DMS 273 treated with DMSO at 0.1 percent for 48 hours (cell line): Measurements from ENCODE around the gene CNR1.
"Not testable (repeated sequence)": the region's sequence is repeated elsewhere in the genome, so short reads cannot be mapped to it uniquely, and the experiment has no call there.

Source experiments
- DNase-seq: peaks from one replicate; lab custom pipeline; 2025; lab: John Stamatoyannopoulos, UW

The CNR1 gene

GRCh38 chr6:88165844-88166492, at the start of gene CNR1:
TSS of gene CNR1 (minus strand) at chr6:88166347. CDS start at chr6:88145274, 21,073 bp downstream.
- no peak for DNase-seq

DNA sequence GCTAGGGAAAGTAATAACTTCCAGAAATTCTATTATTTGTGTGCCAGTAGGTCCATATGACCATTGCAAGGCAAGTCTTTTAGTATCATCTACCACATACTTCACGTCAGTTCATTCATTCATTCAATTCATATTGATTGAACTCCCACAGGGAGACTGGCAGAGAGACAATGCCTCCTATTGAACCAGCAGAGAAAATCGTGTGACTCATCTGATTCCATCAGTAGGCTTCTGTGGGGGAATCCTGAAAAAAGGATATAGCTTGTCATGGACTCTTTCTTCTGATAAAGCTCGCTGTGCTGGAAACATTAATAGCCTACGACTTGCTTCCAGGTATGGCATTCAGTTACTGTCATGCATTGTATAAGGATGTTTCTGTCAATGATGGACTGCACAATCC, 45.3 kb upstream of the CNR1 start:
- DNase-seq: no peak

- no peak for DNase-seq
Observed at GRCh38 chr6:88209301-88209700, 43.2 kb upstream of the CNR1 start.

- peak; percentile 50 for DNase-seq
Observed at GRCh38 chr6:88208726-88209125, 42.6 kb upstream of the CNR1 start.

DNA sequence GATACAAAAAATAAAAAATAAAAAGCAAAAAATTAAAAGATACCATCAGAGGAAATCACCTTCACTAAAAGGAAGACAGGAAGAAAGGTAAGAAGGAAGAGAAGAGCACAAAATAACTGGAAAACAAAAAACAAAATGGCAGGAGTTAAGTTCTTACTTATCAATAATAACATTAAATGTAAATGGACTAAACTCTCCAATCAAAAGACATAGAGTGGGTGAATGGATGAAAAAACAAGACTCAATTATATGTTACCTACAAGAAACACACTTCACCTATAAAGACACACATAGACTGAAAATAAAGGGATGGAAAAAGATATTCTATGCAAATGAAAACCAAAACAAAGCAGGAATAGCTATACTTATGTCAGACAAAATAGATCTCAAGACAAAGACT, 35.6 kb upstream of the CNR1 start:
- DNase-seq: not testable (repeated sequence)

DNA sequence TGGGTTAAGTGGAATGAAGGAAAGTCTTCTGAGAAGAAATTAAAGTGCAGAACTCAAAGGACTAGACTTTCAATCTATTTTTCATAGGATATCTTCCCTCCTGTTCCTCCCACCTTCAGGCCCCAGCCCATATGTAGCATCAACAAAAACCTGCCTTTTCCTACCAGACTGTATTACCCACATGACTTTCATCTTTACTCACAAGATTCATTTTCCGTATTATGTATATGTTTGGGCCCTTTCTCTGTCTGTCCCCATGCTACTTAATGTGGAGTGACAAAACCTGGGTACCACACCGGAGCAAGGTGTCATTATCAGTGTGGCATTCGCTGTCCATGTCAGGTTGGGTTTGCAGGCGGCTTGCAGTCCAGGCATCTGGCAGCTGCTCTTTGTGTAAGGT, 18.8 kb upstream of the CNR1 start:
- no peak for DNase-seq

DNA sequence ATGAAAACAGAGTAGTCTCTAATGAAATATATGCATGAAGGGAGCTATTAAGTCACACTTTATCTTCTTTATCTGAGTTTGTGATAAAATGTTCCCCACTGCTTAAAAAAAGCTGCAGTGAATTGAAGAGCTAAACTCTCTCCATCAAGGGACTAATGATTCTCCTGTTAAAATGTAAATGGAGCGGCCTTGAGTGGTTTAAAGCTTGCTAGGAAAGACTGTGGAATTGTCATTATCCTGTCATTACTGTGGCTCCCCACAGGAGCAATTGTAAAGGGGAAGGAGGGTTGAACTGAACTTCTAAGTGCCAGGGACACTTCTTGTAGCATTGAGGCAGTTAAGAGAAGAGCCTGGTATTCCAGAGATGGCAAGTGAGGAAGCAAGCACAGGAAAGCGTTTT, 17.3 kb upstream of the CNR1 start:
- DNase-seq: no peak

GRCh38 chr6:88179692-88180091, 13.5 kb upstream of the CNR1 start:
- no peak for DNase-seq

GRCh38 chr6:88177961-88178464, 11.9 kb upstream of the CNR1 start:
- no peak for DNase-seq

- DNase-seq: no peak
Observed at GRCh38 chr6:88174906-88175305, 8.8 kb upstream of the CNR1 start.

DNA sequence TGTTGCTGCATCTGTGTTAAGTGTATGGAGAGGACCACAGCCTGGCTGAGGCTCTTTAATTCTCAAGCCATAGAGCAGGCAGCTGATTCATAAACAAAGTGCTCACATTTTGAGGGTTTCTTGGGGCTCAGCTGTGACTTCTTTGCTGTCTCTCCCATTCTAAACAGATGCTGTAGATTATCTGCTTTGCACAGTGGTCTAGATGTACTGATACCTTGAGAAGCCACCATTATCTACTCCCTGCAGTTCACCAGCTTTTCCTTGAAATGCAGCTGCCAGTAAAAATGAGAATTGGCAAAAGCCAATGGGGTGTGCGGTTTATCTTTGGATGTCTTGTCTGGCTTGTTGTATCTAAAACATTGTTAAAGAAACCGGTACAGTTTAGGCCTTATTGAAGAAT, 5.2 kb upstream of the CNR1 start:
- DNase-seq: no peak

DNA sequence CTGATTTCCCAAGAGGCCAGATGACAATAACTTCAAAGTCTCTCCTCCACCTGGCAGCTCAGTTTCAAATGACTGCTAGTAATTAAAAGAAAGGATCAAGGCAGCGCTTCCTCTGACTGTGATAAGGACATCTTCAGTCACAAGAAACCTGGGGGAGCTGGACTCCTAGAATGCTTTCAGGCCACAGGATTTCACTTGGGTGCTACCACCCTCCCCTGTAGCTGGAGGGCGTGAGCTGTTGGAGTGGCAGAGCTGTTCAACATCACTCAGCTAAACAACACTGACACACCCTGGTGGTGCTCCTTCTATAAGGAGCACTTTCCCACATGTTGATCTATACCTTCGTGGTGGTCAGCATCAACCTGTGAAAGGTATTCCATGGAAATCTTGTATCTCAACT, 2.2 kb upstream of the CNR1 start:
- no peak for DNase-seq

- no peak for DNase-seq
Observed at GRCh38 chr6:88167352-88167937, 1.3 kb upstream of the CNR1 start.

DNA sequence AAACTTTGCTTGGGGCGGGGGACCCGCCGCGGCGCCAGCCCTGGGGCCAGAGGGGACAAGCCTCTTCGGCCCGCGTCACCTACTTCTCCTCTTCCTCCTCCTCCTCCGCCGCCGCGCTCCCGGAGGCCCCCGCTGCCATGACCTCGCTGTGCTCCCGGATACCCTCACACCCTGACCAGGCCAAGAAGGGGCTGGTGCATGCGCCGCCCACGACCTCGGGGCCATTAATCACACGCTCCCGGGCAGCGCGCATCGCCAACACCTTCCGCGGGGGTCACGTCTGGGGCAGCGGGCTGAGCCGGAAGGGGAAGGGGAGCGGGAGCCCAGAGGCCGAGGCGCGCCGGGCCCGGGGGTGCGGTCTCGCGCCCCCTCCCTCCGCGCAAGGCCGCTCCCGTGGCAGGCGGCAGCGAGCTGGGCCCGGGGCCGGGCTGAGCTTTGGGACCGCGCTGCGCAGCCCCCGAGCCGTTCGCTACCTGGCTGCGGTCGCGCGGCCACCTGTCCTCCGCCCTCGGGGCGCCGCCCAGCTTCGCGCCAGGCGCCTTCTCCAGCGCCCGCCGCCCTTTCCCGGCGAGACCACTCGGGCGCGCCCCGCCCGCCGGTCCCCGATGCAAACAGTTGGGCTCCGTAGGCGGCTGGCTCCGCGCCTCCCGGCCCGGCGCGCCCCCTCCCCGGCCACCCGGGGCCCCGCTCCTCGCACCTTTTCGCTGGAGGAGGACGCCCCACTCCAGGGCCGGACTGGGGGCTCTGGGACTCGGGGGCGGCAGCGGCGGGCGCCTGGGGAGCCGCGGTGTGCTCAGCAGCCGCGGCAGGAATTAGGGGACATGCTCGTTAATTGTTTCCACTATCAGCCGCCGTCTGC, 575 bp upstream of the CNR1 start:
- no peak for DNase-seq

DNA sequence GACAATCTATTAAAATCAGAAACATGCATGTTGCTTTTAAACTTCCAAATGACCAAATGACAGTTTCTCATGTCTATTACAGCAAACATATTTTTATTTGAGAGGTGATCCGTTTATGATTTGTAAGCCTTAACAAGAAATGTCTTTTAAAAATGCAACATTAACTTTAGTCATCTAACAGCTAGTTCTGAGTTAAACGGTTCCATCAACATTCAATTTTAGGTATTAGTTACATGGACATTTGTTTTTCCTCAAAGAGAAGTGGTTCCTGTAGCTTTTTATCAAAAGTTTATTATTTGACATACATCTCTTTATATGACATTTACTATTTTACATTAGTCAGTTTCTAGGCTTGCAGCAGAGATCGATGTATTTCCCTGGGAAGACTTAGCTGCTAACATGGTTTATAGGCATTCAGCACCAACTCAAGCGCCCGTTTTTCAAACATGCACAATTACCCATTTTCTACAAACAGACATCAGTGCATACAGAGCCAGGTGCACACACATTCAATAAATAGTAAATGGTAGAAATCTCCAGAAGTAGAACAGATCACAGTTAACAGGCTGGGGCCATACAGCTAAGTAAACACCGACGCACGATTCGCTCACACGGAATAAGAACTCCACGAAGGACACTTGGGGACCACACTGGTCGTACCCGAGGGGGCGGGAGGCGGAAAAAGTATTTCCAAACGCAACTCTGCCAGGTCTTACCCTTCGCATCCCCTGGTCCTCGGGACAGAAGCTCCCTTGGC, 882 bp downstream of the CNR1 start:
- no peak for DNase-seq

GRCh38 chr6:88164061-88164460, 2.1 kb downstream of the CNR1 start:
- no peak for DNase-seq

- DNase-seq: no peak
Observed at GRCh38 chr6:88163616-88164015, 2.5 kb downstream of the CNR1 start.

GRCh38 chr6:88161940-88162339, 4.2 kb downstream of the CNR1 start:
- no peak for DNase-seq

- DNase-seq: no peak
Observed at GRCh38 chr6:88157106-88157505, 9.0 kb downstream of the CNR1 start.

DNA sequence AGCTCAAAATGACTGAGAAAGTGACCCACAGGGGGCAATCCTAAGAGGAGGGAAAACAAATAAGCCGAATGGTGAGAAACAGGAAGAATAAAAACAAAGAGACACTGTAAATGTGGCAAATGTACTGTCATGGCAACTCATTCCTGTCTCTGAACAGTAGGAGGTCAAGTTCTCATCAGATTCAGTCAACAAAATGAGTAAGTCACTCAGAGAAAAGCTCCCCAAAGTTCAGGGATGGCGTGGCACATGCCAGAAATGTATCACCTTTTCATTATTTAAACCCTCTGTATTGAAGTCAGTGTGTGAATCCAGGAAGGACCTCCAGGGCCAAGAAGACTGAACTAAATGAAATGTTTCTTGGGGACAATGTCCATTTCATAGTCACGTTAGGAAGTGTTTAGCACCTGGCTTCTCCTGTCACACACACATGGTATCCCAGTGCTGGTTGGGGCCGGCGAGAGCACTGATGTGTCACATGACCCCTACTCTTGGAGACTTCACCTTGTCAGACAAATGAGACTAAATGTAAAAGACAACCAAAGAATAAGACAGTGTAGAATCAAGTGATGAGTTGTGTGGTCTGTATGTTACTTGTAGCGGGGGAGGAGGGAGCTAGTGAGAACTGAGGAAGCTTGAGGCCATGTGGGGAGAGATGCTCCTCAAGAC, 20.7 kb downstream of the CNR1 start:
- DNase-seq: no peak

- DNase-seq: no peak
Observed at GRCh38 chr6:88144637-88145297, 21.4 kb downstream of the CNR1 start.
